GM18517 (cell line): ENCODE measurements around the gene FHL3.

ENCODE experiments used
- ATAC-seq: cut with Tn5 transposase; IDR thresholded peaks from one replicate; pipeline ENCODE4 v1.9.1; 2021; ENCODE audit warnings: mild to moderate bottlenecking, moderate library complexity; ENCODE audit not compliant: unreplicated experiment

FHL3 gene, protein sequence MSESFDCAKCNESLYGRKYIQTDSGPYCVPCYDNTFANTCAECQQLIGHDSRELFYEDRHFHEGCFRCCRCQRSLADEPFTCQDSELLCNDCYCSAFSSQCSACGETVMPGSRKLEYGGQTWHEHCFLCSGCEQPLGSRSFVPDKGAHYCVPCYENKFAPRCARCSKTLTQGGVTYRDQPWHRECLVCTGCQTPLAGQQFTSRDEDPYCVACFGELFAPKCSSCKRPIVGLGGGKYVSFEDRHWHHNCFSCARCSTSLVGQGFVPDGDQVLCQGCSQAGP

DNA sequence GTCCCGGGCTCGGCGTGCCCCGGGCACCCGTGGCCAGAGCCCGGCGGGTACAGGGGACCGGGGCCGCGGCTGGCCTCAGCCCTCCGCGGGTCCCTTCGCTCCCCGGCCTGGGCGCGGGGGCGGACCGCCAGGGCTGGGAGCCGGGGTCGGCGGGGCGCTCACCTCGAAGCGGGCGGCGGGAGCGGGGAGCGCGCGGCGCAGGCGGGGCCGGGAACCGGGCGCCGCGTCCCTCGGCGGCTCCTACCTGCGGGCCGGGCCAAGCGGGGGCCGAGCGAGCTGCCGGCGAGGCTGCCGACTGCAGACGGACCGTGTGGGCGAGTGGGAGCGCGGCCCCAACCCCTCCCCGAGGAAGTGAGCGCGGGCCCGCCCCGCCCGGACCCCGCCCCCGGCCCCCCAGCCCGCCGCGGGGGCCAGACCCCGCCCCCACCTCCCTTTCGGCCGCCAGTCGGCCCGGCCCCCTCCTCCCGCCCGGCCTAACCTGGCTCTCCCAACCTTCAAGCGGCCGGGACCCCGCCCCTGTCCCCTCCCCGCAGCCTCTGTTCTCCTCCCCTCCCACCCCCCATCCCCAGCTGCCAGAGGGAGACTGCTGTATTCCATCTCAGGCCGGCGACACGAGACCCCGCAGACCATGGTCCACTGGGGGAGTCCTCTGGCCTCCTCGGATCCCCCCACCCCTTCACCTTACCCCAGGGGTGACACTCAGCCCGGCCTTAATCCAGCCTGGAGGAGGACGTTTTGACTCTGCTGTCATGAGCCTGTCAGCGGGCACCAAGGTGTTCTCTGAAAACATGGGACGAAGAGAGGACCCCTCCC, at the start of gene FHL3:
Gene FHL3 (minus strand): TSS at position 320 of the 813 bp plus-strand sequence. CDS start 6,102 bp downstream, outside the sequence.
- ATAC-seq: no peak

DNA sequence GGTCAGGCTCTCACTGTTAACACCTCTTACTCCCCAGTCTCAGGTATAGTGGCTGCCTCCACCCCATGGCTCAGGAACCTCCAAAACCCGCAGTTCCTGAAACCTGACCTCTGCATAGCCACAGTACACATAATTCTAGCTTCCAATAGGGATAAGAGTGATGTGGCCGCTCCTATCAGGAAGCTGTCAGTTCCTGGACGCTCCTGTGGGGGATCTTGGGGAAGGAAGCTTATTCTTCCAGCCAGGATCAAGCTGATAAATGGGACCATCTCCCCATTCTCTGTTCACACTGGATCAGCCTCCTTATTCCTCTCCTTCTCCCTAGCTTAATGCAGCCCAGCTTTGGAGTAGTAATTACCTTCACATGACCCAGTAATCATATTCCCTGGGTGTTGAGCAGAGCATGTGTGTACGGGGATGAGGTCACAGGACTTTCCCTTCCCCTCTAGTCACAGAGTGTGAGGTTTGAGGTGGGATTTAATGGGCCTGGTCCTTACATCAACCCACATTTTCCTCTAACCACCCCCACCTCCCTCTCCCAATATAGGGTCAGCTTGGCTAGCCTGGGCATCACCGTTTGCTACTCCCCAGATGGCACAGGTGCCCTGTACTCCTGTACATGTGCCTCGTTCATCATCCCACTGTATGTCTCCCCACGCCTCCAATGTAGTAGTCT, 48.2 kb upstream of the FHL3 start:
- no peak for ATAC-seq

DNA sequence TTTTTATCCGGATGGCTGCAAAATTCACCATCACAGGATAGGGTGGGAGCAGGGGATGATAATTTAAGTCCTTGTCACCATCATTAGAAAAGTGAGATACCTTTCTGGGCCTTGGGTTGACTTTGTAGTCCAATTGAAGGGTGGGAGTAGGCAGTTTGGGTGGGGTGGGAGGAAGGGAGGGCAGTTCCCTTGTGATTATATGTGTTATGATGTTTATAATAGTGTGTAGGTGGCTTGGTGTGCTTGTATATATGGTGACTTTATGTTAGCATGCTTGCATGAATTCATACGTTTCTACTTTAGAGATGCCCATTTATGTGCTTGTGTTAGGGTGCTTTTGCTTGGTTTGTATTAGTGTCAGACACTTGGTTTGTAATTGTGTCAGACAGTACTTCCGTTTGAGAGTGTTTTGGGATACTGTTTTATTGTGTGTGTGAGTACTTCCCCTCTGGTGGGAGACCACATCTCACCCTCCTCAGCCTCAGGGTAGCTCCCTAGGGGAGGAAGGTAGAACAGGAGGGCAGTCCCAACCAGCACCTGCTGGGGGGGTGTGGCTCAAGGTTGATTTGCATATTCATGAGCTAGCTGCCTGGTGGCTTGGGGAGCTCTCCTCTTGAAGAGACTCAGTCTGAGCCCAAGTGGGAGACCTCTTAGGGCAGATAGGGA, 47.6 kb upstream of the FHL3 start:
- ATAC-seq: no peak

DNA sequence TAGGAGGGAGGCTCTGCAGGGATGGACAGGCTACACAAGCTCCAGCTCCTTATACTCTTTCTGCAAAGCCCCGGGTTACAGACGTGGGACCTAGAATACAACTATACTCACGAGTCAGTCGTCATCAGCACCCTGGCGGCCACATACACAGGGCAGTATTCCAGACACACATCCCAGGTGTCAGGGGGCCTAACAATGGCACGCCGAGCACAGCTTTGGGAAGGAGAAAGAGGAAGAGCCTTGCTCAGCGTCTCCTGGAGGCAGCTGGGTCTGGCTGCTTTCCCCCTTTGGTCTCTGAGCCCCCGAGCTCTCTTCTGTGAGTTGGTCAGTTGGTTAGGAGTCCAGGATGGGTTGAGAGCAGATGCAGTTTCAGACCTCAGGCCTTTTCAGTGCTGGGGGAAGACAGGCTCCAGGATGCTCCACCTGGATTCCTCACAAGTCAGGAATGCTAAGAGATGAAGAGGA, 45.8 kb upstream of the FHL3 start:
- ATAC-seq: no peak

DNA sequence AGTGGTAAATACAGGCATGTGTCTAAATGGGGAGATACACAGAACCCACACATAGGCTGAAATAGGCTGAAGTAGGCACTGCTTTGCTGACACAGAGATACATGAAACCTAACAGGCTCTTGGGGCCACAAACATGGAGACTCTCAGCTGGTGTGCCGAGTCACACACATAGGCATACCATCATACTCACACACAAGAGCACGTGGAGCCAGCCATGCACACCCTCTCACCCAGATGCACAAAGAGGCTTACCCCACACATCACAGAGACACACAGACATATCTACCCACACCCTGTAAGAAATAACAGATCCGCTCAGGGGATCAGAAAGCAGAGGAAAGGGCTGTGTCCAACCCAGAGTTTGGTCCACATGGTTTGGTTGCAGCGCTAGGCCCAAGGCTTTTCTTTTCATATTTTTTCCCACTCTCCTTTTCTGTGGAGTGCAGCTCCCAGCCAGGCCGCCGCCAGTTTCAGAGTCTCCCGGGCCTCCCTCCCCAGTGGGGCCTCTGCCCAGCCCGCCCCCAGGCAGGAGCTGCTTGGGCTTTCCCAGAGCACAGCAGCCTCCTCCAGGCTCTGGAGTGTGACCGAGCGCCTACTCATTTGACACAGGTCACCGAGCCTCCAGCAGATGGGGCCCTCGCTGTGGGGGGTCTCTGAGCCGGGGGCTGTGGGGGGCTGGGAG, 45.2 kb upstream of the FHL3 start:
- ATAC-seq: no peak

DNA sequence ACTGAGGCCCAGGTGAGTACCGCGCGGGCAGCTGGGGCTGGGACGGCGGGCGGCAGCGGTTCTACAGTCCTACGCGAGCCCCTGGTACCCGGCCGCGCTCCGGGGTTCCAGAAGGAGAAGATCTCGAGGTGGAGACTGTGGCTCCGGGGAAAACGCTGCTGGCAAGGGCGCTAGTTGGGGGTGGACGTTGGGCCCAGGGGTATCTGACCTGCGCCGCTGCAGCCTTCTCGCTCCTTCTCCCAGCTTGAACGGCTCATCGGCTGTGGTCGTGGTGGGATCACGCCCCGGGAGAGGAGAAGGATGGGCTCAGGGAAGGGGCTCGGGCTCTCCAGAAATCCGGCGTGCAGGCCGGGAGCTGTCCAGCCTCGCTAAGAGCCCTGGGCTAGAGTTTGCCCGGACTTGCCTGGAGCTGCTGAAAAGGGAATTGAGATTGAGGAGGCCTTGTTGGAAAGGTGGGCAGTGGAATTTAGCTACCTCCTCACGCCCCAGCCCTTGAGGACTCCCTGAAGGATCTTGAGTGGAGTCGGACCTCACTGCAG, 42.4 kb upstream of the FHL3 start:
- ATAC-seq: no peak

DNA sequence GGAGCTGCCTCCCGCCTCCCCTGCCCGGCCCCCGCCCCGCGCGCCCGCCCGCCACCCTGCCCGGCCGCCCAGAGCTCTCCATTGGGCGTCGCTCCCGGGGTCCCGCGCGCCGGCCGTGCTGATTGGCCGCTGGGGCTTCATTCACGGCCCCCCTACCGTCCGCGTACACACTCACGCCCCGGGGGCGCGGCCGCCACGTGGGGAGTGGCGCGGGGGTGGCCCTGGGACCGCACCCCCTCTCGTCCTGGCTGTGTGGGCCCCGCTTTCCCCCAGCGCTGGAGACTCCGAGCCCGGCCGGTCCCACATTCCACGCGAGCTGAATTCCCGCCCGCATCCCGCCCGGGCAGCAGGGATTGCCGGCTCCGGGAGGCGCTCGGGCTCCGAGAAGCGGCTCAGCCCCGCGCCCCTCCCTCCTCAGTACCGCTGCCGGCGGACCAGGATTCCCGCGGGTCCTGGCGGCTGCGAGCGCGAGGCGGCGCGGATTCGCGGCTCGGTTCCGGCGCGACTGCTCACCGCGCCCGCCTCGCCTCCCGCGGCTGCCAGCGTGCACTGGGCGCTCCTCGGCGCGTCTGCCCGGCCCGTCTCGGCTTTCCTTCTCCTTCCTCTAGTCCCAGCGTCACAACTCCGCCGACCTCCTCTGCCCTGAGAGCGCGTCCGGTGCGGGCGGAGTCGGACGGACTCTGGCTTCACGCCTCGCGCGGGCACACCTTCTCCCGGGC, 41.7 kb upstream of the FHL3 start:
- no peak for ATAC-seq

DNA sequence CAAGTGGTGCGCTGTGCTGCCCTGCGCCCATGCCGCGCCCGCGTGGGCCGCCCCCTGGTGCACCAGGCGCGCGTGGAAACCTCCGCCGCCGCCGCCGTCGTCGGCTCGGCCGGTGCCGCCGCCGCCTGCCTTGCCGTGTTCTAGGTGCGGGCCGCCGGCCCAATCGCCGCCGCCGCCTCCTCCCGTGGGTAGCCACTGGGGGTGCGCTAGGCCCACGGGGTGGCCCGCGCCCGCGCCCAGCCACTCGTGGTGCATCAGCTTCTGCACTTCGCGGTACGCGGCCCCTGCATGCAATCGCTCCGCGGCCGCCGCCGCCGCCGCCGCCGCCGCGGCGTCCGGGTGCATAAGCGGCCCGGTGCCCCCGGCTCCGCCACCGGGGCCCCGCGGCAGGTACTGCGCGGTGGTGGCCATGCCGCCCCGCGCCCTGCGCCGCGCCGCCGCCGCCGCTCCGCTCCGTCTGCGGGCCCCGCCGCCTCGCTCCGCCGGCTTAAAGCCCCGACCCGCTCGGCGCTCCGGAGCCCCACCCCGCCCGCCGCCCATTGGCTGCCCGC, 41.1 kb upstream of the FHL3 start, which contains the start of gene POU3F1:
Gene POU3F1 (minus strand): TSS at position 461 of the 551 bp plus-strand sequence. CDS start 50 bp downstream, at position 411.
- no peak for ATAC-seq

DNA sequence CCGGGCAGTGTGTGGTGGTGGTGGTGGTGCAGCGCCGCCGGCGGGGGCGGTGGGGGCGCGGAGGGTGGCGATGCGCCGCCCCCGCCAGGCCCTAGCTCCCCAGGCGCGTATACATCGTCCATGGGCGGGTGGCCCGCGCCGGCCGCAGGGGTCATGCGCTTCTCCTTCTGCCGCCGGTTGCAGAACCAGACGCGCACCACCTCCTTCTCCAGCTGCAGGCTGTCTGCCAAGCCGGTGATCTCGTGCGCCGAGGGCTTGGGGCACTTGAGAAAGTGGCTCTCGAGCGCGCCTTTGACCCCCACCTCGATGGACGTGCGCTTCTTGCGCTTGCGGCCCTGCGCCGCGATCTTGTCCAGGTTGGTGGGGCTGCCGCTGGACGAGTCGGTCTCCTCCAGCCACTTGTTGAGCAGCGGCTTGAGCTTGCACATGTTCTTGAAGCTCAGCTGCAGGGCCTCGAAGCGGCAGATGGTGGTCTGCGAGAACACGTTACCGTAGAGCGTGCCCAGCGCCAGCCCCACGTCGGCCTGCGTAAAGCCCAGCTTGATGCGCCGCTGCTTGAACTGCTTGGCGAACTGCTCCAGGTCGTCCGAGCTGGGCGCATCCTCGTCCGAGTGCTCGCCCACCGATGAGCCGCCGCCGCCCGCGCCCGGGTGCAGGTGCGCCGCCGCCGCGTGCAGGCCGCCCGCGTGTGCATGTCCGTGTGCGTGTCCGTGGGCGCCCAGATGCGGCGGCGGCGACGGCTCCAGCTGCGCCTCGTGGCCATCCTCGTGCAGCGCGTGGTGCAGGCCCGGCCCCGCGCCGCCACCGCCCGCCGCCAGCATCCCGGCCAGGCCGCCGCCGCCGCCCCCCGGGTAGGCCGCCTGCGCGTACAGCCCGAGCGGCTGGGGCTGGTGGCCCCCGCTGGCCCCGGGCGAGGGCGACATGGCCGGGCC, 40.4 kb upstream of the FHL3 start:
- no peak for ATAC-seq

DNA sequence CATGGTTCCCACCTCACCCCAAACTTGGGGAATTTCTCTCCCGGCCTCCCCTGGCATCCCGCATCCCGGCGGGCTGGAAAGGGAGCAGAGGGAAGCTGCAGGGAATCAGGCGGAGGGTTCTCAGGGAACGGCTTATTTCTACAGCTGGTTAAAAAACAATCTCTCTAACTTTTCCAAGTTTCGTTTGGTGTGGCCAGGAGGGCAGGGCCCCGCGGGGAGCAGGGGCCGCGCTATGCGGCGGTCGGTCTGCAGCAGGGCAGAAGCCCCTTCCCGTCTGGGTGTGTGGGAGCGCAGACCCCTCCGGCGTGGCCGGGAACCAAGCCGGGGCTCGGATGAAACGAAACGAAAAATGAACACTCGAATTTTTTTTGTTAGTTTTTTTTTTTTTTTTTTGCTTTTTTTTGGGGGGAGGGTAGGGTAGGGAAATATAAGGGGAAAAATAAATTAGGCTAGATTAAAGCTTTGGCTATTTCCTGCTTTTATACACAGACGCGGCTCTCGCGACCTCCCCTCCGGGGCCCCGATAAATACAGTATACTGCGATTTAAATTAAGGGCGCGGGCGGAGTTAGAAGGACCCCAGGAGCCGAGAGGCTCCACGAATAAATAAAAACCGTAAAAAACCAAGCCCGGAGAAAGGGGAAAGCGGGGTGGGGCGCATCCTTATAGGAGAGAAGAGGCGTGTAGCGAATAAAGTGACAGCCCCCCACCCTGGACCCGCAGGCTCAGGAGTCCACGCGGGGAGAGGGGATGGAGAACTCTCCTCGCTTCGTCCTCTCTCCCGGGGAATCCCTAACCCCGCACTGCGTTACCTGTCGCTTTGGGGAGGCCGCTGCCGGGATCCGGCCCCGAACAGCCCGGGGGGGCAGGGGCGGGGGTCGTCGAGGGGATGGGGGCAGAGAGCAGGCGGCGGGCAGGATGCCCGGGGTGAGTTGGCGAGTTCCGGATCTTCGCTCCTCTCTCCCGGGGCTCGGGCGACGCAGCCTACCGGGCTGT, 39.2 kb upstream of the FHL3 start:
- no peak for ATAC-seq

DNA sequence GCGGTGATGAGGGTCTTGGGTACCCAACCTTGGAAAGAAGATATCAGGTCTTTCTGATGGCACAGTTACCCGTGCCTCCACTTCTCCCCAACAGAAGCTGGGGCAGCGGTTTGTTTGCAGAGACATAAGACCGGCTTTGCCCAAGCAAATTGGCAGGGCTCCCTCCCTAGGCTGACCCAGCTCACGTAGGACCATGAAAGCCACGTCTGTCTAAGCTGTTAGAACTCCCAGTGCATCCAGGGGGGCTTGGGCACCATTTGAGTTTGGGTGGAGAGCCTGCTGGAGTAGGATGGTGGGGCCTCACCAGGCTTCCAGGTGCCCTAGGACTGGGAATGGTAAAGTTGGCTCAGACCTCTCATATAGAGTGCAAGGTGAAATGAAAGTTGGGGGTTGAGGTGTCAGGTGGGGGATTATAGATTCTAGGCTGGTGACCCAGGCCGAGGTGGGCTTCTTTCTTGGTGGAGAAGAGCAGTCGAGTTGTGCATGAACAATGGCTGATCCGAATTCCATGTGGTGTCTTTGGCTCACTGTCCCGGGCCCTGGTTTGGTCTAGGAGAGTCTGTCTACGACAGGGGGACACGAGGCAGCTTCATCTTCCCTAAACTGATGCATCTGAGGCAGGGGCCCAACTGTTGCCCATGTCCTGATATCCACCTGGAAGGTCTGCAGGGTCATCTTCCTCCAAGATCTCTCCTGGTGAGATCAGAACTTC, 37.9 kb upstream of the FHL3 start:
- no peak for ATAC-seq

DNA sequence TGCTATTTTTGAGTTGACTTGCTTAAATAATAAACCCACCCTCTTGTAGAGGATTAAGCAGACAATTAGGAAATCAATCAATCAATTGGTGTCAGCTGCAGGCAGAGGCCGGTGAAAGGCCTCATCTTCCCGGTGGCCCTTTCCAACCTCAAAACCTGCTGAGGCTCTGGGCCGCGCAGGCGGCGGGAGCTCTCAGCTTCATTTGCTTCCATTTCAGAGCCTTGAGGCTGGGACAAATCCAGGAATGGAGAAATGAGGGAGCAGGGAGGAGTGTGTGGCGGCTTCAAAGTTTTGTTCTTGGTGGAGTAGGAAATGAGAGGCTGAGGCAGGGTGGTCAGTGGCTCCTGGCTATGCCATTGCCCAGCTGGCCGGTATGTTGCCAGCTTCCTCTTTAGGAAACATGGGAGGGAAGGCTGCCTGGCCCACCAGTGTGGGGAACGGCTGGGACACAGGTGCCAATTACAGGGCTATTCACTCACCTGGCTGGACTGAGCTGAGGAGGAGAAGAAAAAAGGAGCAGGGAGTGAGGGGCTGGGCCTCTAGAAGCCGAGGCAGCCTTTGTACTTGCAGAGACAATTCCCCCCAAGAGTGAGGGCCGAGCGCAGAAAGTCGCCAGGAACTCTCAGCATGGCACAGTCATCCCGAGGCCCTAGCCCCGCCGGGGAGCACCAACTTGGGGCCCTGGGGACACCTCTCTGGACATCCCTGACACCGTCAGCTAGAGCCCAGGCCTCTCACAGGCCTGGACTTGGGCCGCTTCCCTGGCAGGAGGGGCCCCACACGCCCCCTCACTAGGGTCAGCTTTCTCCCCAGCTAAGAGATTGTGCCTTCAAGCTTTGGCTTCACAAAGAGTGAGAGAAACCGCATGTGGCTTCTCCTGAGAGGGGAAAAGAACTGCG, 36.9 kb upstream of the FHL3 start:
- ATAC-seq: no peak

DNA sequence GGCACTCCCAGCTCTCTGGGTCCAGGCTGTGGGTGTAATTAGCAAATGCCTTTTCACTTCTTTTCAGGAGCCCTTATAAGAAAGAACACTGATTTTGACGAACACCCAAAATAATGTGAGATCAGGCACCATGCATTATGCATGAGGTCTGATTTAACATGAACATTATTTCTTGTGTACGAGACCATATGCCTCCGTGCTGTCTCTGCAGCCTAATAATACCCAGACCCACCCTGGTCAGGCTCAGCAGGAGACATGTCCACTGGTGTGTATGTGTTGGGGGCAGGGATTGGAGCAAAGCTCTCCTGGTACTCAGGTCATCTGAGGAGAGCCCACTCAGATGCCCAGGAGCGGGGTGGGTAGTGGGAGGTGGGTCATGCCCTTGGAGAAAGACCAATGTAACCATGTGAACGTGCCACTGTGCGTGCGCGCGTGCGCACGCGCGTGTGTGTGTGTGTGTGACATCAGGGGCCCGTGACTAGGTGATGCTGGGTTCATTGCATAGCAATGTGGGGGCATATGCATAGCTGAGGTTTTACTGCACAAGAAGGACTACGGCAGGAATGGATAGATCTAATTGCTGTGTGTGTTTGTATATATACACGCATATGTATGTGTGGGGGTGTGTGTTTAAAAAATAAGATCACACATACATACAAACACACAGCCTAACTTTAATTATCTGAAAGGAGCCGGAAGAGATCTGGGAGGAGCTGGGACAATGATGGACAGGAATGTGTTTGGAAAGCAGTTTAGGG, 34.2 kb upstream of the FHL3 start:
- ATAC-seq: no peak

DNA sequence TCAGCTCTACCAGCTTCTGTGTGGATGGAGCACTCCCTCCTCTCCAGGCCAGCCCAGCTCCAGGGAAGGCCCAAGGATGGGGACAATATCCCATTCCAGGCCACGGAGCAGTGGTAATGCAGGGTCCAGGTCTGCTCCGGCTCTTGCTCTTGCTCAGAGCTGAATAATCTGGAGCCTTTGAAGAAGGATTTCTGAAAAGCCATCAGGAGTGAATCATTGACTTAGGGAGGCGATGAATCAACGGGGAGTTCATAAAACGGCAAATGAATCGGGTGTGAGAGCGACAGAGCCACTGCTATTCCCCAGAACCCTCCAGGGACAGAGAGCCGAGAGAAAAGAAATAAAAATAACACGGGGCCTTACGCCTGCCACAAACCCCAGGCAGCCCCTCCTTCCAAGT, 33.5 kb upstream of the FHL3 start:
- ATAC-seq: no peak
